Measurements from ENCODE around the gene PTPA.

The PTPA gene

DNA sequence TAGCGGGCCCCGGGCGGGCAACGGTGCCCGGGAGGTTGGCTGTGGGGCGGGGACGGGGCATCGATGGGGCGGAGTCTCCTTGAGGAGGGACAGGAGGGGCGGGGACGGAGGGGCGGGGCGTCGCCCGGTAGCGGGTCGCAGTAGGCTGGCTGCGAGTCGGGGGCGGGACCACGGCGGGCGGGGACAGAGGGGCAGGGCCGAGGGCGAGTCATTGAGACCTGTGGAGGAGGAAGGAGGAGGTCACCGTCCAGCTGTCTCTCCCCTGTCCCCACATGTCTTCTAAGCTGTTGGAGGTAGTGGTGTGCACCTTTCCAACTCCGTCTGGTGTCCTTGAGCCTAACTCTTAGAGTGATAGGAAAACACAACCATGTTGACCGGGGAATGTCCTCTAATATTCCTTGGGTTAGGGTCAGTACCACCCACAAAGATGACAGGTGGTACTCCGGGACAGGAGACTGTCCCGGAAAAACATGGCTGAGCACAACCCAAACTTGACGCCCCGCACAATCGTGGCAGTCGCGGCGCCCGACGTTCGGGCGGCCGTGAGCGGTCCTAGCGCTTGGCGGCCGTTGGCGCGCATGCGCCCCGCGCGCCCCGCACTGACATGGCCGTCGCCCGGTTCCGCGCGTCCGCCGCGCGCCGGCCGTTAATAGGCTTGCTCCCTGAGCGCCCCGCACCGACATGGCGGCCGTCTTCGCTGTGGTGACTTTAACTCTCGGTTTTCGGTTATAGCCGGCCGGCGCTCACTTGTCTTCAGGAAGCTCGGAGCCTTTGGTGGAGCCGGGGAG, at the start of gene PTPA, which contains the start of gene CRAT:
Gene PTPA, plus strand, starts transcription at position 676 of the 788 bp plus-strand sequence. CDS start 186 bp downstream, outside the sequence.
Gene CRAT, minus strand, starts transcription at position 54 of the 788 bp plus-strand sequence. CDS start 284 bp downstream, outside the sequence.
- peak; percentile 91 to 99 (median 94) for DNase-seq (ENCODE audit: low read depth in 3 of 3)

DNA sequence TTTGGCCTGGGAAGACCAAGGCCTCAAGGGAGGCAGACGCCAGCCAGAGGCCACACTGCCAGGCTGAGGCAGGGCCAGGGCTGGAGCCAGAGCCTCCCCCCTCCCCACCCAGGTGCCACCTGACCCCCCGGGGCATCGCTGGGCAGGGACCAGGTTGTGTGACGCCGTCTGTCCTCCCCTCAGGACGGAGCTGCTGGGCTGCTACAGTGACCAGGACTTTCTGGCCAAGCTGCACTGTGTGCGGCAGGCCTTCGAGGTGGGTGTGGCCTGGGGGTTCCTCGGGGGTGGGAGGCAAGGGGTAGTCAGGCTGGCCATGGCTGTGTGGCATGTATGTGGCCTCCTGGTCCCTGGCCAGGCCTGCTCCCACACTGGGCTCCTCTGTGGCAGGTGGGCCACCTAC, 48.2 kb upstream of the PTPA start:
- no peak for DNase-seq (ENCODE audit: low read depth in 3 of 3)

DNA sequence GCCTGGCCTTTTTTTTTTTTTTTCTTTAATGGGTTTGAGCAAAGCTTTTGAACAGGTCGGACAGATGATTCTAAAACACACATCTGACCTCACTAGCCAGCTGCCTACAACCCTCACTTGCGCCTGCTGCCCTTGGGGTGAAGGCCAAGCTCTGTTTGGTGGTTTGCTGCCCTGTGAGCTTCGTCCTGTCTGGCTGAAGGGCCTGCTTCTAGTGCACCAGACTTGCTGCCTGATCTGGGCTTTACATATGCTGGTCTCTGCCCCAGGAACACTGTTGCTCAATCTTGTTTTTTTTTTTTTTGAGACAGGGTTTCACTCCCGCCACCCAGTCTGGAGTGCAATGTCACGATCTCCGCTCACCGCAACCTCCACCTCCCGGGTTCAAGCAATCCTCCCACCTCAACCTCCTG, 46.7 kb upstream of the PTPA start:
- no peak for DNase-seq (ENCODE audit: low read depth in 3 of 3)

DNA sequence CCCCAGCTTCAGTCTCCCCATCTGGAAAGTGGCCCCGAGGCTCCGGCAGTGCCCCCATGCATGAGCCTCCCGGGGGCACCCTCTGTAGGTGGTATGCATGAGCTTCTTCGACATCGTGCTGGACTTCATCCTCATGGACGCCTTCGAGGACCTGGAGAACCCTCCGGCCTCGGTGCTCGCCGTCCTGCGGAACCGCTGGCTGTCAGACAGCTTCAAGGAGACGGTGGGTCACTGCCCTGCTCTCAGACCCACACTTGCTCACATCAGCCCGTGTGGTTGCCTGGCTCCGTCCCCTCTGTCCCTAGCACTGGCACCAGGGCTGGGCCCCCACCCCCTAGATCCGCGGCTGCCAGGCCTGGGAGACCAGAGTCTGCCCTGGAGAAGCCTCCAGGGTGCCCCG, 43.1 kb upstream of the PTPA start:
- no peak for DNase-seq (ENCODE audit: low read depth in 3 of 3)

DNA sequence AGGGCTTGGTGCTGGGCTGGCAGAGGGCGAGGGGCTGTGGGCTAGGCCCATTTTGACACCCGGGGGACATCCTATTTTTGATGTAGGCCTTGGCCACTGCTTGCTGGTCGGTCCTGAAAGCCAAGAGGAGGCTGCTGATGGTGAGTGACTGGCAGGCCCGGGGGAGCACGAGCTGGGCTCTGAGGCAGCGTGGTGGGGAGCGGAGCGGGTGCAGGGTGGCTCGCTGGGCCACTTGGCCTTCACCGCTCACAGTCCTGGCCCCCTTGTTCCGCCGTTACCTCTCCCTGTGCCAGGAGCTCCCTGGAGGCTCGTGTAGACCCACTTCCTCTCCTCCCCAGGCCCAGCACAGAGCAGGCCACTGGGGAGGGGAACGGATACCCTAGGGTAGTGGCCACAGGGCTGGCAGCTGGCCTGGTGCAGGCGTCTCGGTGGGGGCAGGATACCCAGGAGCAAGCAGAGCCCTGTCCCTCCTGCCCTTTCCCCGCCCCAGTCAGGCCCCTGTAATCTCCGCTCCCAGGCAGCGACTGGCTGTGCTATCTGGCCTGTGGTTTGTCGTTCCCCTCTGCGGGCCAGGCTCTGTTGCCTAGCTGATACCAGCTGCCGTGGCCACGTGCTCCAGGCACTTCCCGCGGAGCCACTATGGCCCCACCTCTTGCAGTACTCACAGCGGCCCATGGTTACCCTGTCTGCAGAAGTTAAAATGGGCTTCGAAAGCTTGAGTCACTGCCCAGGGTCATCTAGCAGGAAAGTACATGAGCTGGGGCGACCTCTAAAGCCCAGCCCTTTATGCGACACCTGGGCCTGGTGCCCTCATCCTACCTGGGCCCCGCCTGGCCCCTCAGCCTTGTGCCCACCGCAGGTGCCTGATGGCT, 42.0 kb upstream of the PTPA start:
- peak in 2 of 3 donors; percentile 42 to 45 for DNase-seq (ENCODE audit: low read depth in 3 of 3)

DNA sequence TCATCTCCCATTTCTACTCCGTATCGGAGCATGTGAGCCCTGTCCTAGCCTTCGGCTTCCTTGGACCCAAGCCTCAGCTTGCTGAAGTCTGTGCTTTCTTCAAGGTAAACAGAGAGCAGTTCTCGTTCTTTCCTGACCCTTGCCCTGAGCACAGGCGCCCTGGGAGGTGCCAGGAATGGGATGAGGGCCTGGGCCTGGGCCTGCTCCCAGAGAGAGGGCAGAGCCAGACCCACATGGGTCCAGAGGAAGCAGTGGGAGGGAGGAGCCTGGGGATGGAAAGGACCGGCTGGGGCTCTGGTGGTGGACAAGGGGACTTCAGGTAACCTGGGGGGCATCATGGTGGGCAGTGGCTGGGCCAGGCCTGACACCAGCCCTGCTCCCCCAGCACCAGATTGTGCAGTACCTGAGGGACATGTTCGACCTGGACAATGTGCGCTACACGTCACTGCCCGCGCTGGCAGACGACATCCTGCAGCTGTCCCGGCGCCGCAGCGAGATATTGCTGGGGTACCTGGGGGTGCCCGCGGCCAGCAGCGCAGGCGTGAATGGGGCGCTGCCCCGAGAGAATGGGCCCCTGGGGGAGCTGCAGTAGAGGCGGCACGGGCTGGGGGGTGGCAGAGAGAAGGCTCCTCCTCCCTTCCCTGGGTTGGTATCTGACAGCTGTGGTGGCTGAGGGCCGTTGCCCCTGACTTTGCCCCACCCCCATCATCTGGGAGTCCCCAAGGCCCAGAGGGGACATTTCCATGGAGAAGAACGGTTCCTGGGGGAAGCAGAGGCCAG, 41.2 kb upstream of the PTPA start:
- no peak for DNase-seq (ENCODE audit: low read depth in 3 of 3)

DNA sequence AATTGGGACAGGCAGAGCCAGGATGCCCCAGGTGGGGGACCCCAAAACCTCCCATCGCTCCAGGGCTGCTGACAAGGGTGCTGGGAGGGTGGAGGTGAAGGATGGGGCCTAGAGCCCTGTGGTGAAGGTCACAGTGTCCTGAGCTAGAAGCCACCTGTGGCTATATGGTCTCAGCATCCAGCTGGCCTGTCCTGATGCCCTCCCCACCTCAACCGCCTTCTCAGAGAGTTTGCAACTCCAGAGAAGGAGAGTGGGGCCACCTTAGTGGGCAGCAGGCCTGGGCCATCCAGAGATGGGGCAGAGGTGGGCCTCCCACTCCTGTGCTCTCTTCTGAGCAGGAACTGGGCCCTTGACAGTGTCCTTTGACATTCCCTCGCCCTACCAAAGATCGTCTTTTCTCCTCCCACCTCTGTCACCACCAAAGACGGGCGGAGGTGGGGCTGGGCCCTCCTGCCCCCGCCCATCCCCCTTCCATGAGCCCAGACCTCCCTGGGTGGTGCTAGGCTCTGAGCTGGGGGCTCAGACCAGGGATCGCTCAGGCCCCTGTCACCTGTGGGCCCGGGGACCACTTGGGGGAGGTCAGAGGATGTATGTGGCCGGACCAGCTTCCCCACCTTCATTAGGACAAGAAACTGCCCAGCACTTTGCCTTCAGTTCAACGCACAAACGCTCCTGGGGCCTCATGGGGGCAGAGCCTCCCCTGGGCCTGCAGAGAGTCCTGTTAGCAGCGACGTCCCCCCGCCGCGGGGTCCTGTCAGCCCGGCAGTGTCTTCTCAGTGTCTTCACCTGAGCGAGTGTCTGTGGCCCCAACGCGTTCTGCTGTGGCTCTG, 40.3 kb upstream of the PTPA start:
- no peak for DNase-seq (ENCODE audit: low read depth in 3 of 3)

DNA sequence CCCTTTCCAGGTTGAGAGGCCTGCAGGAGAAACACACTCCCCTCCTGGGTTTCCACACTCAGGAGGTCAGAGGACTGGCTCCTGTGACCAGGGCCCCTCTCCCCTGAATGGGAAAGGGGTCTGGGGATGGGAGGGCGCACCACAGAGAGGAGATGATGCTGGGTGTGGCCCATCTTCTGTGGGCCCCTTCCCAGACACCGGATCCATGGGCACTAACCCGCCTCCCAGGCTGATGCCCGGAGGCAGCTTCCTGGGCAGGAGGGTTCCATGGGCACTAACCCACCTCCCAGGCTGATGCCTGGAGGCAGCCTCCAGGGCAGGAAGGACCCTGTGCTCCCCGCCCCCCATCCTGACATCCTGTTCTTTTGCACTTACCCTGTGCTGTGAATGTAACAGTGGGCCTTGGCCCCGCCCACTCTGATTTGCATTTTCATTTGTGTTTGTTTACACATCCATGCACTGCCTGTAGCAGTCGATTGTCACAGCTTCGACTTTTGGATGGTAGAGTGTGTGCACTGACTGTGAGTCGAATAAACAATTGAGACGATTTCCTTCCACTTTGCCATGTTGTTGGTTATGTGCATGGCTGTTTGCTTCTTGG, 39.6 kb upstream of the PTPA start:
- no peak for DNase-seq (ENCODE audit: low read depth in 3 of 3)

DNA sequence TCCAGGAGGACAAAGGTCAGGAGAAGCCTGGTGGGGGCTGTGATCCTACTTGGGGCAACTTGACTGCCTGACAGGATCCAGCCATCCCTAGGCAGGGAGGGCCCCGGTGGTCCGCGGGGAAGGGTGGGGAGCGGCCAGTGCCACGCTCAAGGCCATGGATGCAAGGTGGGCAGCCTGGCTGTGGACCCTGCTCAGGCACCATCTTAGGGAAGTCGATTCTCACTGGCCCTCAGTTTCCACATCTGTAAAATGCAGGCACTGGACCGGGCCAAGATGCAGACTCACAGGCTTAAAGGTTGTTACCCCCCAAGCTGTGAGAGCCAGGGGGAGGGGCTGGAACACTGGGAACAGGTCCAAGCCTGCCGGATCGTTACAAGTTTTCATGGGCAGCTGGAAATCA, 39.0 kb upstream of the PTPA start:
- no peak for DNase-seq (ENCODE audit: low read depth in 3 of 3)

DNA sequence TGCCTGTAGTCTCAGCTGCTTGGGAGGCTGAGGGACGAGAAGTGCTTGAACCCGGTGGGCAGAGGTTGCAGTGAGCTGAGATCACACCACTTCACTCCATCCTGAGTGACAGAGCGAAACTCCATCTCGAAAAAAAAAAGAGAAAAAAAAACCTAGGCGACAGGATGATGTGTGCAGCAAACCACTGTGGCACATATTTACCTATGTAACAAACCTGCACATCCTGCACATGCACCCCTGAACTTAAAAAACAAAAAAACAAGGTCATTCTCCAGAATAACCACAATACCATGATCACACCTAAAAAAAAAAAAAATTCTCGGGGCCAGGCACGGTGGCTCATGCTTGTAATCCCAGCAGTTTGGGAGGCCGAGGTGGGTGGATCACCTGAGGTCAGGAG, 37.8 kb upstream of the PTPA start:
- DNase-seq (ENCODE audit: low read depth in 3 of 3) = no peak

DNA sequence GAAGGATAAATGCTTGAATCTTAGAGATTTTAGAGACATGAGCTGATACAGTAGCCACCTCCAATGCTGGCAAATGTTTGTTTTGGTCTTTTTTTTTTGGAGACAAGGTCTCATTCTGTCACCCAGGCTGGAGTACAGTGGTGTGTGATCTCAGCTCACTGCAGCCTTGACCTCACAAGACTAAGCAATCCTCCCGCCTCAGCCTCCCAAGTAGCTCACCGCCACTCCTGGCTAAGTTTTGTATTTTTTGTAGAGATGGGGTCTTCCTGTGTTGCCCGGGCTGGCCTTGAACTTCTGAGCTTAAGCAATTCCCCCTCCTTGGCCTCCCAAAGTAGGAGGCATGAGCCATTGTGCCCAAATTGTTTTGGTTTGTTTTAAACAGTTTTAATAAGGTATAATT, 37.1 kb upstream of the PTPA start:
- DNase-seq (ENCODE audit: low read depth in 3 of 3) = no peak

DNA sequence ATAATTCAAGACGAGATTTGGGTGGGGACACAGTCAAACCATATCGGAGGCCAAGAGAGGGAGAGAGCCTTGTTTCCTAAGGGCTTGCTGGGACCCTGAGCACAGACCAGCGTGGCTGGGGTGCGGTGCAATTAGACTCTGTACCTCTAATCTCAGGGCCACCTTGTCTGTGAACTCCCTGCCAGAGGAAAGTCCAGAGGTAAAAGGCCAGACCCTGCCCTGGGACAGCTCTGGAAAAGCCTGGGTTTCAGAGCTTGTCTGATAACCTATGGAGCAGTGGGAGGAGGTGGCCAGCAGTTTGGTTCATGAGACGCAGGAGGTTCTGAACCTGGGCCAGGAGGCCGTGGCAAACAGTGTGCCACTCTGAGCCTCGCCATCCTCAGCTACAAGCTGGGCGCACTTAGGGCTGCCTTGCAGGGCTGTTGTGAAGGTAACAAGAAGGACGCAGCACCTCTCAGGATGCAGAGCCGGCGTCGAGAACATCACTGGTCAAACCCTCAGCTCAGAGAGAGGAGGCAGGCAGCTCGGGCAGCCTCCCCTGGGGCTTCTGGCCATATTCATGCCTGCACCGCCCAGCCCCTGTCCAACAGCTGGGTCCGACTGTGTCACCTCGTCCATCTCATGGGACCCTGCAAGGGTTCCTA, 35.1 kb upstream of the PTPA start:
- no peak for DNase-seq (ENCODE audit: low read depth in 3 of 3)

DNA sequence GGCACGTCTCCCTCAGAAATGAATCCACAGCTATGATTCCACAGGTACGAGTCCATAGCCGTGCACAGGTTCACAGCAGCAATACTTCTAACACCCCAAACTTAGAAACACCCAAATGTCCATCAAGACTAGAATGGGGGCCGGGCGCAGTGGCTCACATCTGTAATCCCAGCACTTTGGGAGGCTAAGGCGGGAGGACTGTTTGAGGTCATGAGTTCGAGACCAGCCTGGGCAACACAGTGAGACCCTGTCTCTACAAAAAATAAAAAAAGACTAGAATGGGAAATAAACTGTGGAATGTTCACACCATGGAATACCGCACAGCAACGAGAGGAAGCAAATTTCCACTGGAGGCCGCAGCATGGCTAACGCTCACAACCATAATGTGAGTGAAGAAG, 34.6 kb upstream of the PTPA start:
- no peak for DNase-seq (ENCODE audit: low read depth in 3 of 3)

DNA sequence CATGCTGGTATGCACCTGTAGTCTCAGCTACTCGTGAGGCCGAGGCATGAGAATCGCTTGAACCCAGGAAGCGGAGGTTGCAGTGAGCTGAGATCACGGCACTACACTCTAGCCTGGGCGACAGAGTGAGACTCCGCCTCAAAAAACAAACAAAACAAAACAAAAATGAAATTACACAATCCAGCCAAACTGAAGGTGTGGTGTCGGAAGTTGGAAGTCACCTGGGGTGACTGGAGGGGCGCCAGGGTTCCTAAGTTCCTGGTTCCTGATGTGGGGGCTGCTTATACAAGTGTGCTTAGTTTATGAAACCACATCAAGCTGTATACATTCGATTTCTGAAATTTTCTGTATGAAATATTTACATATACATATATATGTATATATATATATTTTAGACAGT, 34.0 kb upstream of the PTPA start:
- DNase-seq (ENCODE audit: low read depth in 3 of 3) = no peak

DNA sequence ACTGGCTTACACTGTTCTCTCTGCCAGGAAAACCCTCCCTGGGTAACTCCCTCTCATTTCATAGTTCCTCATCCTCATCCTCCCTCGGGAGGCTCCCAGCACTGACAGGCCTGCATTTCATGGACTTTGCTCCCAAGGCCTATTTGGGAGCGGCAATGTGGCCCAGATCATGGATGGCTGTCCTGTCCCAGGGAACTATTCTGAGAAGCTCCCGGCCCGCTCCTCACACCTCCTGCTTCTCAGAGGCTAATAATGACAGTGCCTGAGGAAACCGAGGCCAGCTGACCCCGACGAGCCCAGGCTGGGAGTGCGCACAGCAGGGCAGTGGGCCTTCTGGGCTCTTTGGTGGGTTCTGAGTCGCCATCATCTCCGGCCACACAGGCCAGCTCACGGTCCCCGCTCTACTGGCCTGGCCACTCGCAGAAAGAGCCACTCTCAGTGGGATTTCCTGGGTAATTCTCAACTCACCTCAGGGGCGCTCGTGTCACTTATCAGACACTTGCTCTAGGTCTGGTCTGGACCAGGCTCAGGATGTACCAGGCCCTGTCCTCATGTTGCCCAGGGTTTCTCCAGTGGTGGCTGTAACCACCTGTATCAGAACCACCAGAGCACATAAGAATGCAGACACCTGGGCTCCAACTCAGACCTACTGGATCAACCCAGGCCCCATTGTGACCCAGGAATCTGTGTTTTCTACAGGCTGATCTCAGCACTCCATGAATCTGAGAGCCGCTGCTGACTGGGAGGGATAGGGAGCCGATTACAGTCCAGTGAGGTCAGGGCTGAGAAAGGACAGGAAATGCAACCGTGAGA, 32.3 kb upstream of the PTPA start:
- DNase-seq (ENCODE audit: low read depth in 3 of 3) = no peak

DNA sequence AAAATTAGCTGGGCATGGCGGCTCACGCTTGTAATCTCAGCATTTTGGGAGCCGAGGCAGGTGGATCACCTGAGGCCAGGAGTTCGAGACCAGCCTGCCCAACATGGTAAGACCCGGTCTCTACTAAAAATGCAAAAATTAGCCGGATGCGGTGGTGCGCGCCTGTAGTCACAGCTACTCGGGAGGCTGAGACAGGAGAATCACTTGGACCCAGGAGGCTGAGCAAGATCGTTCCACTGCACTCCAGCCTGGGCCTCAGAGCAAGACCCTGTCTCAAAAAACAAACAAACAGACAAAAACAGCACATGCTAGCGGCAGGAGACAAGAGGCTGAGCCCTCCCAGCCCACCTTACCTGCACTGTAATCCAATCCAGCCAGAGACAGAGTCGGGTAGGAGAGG, 31.4 kb upstream of the PTPA start:
- DNase-seq (ENCODE audit: low read depth in 3 of 3) = no peak

DNA sequence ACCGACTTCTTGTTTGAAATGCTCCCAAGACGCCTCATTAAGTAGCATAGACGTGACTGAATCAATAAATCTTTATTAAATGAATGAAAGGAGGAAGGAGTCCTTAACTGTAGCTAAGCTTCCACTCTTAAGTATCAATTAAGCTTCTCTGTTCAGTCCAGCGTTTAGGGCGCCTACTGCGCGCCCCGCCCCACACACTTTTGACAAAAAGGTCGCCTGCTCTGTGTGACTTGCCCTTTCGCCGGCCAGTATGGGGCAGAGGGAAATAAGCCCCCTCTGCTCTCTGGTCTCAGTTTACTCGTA, 31.0 kb upstream of the PTPA start:
- no peak for DNase-seq (ENCODE audit: low read depth in 3 of 3)

DNA sequence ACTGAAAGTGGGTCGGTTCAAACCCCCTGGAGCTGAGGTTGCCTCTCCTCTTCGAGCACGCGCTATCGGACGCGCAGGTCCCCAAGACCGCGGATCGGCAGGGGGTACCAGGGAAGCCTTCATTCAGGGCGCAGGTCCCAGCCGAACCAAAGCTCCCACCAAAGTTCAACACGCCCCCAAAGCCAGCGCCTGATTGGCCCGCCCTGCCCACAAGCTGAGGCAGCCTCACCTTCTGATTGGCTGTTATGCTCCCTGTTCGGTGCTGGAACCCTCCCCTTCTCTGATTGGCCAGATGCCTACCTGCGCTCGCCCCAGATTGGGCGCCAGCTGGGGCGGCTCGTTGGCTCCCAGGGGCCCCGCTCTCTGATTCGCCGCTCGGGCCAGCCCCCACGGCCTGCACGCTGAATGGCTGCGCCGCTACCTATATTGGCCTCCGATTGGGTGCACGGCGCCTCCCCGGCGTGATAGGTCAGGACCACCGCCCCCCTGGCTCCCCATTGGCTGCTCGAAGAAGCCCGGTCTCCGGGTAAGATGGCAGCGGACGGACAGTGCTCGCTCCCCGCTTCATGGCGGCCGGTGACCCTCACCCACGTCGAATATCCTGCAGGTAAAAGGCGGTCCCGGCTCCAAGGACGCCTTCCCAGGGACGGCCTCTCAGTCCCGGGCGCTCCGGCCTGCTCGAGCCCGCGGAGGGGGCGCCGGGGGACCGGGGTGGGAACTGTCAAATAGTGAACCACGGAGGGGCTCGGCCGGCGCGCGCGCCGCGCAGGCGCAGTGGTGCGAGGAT, 30.4 kb upstream of the PTPA start, which contains the start of gene DOLPP1:
Gene DOLPP1, plus strand, starts transcription at position 511 of the 787 bp plus-strand sequence. Its CDS starts 21 bp downstream, at position 532.
- DNase-seq (ENCODE audit: low read depth in 3 of 3) = peak; percentile 96 to 99 (median 98)
